ENCODE measurements around the gene GPR108.

The GPR108 gene

GRCh38 chr19:6733338-6734095 lies 3.9 kb downstream of the GPR108 start:
- Mint-ChIP-seq H3K9me3 (no peaks in the 10 kb centered on the region), H3K36me3 (peaks cover 3% of the 10 kb centered on the region), H3K4me3 (no peak overlapping the region)

GRCh38 chr19:6732803-6733337 lies 4.5 kb downstream of the GPR108 start:
- H3K4me1 Mint-ChIP-seq: peaks cover 12% of the 10 kb centered on the region
- no peak overlapping the region for H3K27ac Mint-ChIP-seq
- no peaks in the 10 kb centered on the region for H3K27me3 Mint-ChIP-seq
- H3K9me3 Mint-ChIP-seq: no peaks in the 10 kb centered on the region
- H3K4me3 Mint-ChIP-seq: peak overlapping the region; percentile 26
- peaks cover 3% of the 10 kb centered on the region for H3K36me3 Mint-ChIP-seq

More at GRCh38 chr19:6733338-6734095, 3.9 kb downstream of the GPR108 start:
- Mint-ChIP-seq H3K27ac (no peak overlapping the region), H3K27me3 (no peaks in the 10 kb centered on the region), H3K4me1 (peaks cover 19% of the 10 kb centered on the region)

- H3K36me3 Mint-ChIP-seq: peaks cover 3% of the 10 kb centered on the region
- H3K27ac Mint-ChIP-seq: no peak overlapping the region
Observed at GRCh38 chr19:6731822-6732221, 5.6 kb downstream of the GPR108 start.

GRCh38 chr19:6730941-6731670 lies 6.3 kb downstream of the GPR108 start:
- Mint-ChIP-seq H3K4me3 (no peak overlapping the region), H3K9me3 (no peaks in the 10 kb centered on the region), H3K27me3 (no peaks in the 10 kb centered on the region), H3K4me1 (peaks cover 5% of the 10 kb centered on the region), H3K36me3 (peaks cover 3% of the 10 kb centered on the region), H3K27ac (no peak overlapping the region)

More at GRCh38 chr19:6731822-6732221, 5.6 kb downstream of the GPR108 start:
- Mint-ChIP-seq H3K9me3 (no peaks in the 10 kb centered on the region), H3K4me1 (peaks cover 9% of the 10 kb centered on the region), H3K4me3 (no peak overlapping the region), H3K27me3 (no peaks in the 10 kb centered on the region)

DNA sequence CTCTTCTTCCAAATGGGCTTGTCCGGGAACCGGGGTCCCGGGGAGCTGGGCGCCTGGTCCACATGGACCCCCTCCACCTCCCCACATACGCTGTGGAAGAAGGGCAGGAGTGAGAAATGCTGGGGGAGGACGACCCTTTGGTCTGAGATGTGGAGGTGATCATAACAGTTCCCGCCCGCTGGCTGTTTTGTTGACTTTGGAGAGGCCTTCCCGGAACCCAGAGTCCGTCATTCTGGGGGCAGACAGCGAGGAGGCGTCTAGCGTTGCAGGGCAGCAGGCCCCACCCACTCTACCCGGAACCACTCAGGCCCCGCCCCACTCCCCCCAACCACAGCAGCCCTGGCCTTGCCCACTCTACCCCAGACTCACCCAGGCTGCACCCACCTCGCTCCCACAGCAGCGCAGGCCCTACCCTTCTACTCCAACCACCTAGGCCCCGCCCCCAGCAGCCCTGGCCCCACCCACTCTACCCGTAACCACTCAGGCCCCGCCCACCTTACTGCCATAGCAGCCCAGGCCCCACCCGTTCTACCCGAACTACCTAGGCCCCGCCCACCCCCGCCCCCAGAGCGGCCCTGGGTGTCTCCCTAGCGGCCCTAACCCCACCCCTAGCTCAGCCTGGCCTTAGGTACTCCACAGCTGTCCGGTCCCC lies 7.1 kb downstream of the GPR108 start:
- Mint-ChIP-seq H3K9me3 (no peaks in the 10 kb centered on the region), H3K27me3 (no peaks in the 10 kb centered on the region), H3K27ac (no peak overlapping the region), H3K4me1 (peaks cover 4% of the 10 kb centered on the region), H3K36me3 (peaks cover 3% of the 10 kb centered on the region), H3K4me3 (no peak overlapping the region)

- H3K4me1 Mint-ChIP-seq: peaks cover 10% of the 10 kb centered on the region
- no peak overlapping the region for H3K27ac Mint-ChIP-seq
- no peaks in the 10 kb centered on the region for H3K9me3 Mint-ChIP-seq
- peaks cover 3% of the 10 kb centered on the region for H3K36me3 Mint-ChIP-seq
- H3K4me3 Mint-ChIP-seq: no peak overlapping the region
- H3K27me3 Mint-ChIP-seq: no peaks in the 10 kb centered on the region
Observed at GRCh38 chr19:6729573-6730152, 7.7 kb downstream of the GPR108 start.

- H3K9me3 Mint-ChIP-seq: no peaks in the 10 kb centered on the region
- peaks cover 3% of the 10 kb centered on the region for H3K36me3 Mint-ChIP-seq
- no peaks in the 10 kb centered on the region for H3K27me3 Mint-ChIP-seq
- no peak overlapping the region for H3K27ac Mint-ChIP-seq
- no peak overlapping the region for H3K4me3 Mint-ChIP-seq
- peaks cover 15% of the 10 kb centered on the region for H3K4me1 Mint-ChIP-seq
Observed at GRCh38 chr19:6728346-6728745, 9.0 kb downstream of the GPR108 start.

DNA sequence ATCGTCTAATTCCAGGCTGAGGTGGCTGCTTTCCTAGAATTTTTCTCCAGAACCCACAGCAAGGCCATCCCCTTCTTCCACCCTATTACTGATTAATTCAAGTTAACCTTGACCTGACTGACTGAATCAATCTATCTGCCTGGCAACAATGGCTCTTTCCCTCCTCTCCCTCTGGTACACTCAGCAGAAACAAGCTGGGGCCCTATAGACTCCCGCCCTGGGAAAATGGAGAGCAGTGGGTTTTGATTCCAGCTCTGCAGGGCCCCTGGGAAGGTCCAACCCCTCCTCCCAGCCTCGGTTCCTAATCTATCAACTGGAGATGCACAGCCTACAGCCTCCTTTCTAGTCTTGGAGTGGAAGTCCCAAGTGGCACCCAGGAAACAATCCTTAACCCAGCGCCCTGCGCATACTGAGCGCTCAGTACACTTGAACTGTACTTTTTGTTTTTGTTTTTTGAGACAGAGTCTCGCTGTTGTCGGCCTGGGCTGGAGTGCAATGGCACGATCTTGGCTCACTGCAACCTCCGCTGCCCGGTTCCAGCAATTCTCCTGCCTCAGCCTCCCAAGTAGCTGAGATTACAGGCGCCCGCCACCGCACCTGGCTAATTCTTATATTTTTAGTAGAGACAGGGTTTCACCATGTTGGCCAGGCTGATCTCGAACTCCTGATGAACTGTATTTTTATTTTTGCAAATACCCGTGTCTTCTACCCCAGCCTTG lies 11.7 kb downstream of the GPR108 start:
- peaks cover 23% of the 10 kb centered on the region for H3K4me1 Mint-ChIP-seq
- H3K27ac Mint-ChIP-seq: no peak overlapping the region
- H3K27me3 Mint-ChIP-seq: no peaks in the 10 kb centered on the region
- no peaks in the 10 kb centered on the region for H3K36me3 Mint-ChIP-seq
- H3K4me3 Mint-ChIP-seq: no peak overlapping the region
- H3K9me3 Mint-ChIP-seq: no peaks in the 10 kb centered on the region

GRCh38 chr19:6724631-6725492 lies 12.5 kb downstream of the GPR108 start:
- no peak overlapping the region for H3K4me3 Mint-ChIP-seq
- no peak overlapping the region for H3K27ac Mint-ChIP-seq
- no peaks in the 10 kb centered on the region for H3K36me3 Mint-ChIP-seq
- H3K4me1 Mint-ChIP-seq: peaks cover 23% of the 10 kb centered on the region
- H3K9me3 Mint-ChIP-seq: no peaks in the 10 kb centered on the region
- H3K27me3 Mint-ChIP-seq: no peaks in the 10 kb centered on the region

DNA sequence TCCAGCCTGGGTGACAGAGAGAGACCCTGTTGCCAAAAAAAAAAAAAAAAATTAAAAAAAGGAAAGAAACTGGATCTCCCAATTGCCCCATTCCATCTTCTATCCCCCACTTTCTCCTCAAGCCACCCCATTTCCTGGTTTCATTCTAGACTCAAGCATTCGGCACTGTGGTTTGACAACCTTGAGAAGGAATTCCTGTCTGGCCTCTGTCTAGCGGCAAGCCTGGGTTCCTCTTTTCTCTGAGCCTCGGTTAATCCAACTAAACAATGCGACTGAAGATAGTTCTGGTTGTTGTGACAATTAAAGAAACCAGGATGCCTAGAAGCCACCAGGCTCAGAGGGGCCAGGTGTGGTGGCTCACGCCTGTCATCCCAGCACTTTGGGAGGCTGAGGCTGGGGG lies 13.6 kb downstream of the GPR108 start:
- Mint-ChIP-seq H3K36me3 (no peaks in the 10 kb centered on the region), H3K4me1 (peaks cover 23% of the 10 kb centered on the region), H3K27me3 (no peaks in the 10 kb centered on the region), H3K9me3 (no peaks in the 10 kb centered on the region), H3K27ac (no peak overlapping the region), H3K4me3 (no peak overlapping the region)

GRCh38 chr19:6723108-6723618 lies 14.2 kb downstream of the GPR108 start:
- H3K4me1 Mint-ChIP-seq: peaks cover 23% of the 10 kb centered on the region
- no peaks in the 10 kb centered on the region for H3K27me3 Mint-ChIP-seq
- H3K27ac Mint-ChIP-seq: no peak overlapping the region
- H3K36me3 Mint-ChIP-seq: no peaks in the 10 kb centered on the region
- no peak overlapping the region for H3K4me3 Mint-ChIP-seq
- H3K9me3 Mint-ChIP-seq: no peaks in the 10 kb centered on the region

- H3K9me3 Mint-ChIP-seq: no peaks in the 10 kb centered on the region
- peaks cover 23% of the 10 kb centered on the region for H3K4me1 Mint-ChIP-seq
- no peaks in the 10 kb centered on the region for H3K36me3 Mint-ChIP-seq
- no peaks in the 10 kb centered on the region for H3K27me3 Mint-ChIP-seq
- no peak overlapping the region for H3K4me3 Mint-ChIP-seq
- H3K27ac Mint-ChIP-seq: no peak overlapping the region
Observed at GRCh38 chr19:6721773-6722172, 15.6 kb downstream of the GPR108 start.

DNA sequence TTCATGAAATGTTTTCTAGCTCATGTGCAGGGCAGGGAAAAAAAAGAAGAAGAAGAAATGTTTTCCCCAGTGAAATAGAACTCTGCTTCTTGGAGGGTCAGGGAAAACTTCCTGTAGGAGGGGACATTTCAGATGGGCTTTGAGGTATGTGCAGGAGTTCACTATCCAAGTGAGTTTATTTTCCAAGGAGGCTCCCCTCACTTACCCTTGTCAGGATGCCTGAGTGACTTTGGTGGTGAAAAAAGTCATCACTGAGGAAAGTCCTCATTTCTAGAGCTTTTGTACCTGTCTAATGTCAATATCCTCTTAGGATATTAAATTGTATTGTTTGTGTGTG lies 16.3 kb downstream of the GPR108 start:
- Mint-ChIP-seq H3K36me3 (no peaks in the 10 kb centered on the region), H3K4me1 (peaks cover 23% of the 10 kb centered on the region), H3K27me3 (no peaks in the 10 kb centered on the region), H3K27ac (peak overlapping the region; percentile 56), H3K9me3 (no peaks in the 10 kb centered on the region), H3K4me3 (no peak overlapping the region)
